A673 (cell line): ENCODE measurements around the gene PRKG1. TPM values are rescaled to one million over a fixed set of nuclear protein-coding genes. Genes with fewer than 3 reads are reported as not detected.

Source experiments
- BruUV-seq: library from RNA; stranded (reverse); fragments of 400-500 nt; replicated peaks from 2 replicates; lab custom pipeline; 2021; lab: Mats Ljungman, UMichigan
- CTCF ChIA-PET: fragments of 300-600 bp; sonication (Branson Sonifier 250); formaldehyde crosslinking; loops from one replicate; lab custom pipeline; 2022; ENCODE audit warnings: antibody characterized with exemption; lab: Charles Lee
- POLR2A ChIA-PET: fragments of 300-600 bp; sonication (Branson Sonifier 250); formaldehyde crosslinking; loops from one replicate; lab custom pipeline; 2022; ENCODE audit warnings: antibody characterized with exemption; ENCODE audit not compliant: low non-redundant PET; lab: Charles Lee
- DNase-seq: peaks from one replicate; pipeline ENCODE4 v3.0.0-alpha.2; 2015; ENCODE audit warnings: low spot score
- H3K27ac ChIP-seq: fragments of 200-600 bp; sonication (generic); 2 replicates; pipeline ENCODE4 v1.5.1; 2016; ENCODE audit warnings: mixed run types, low read depth, mild to moderate bottlenecking, mixed read lengths, antibody characterized with exemption, low read length; ENCODE audit not compliant: poor library complexity, severe bottlenecking
- H3K27me3 ChIP-seq: fragments of 200-600 bp; sonication (generic); replicated peaks from 2 replicates; pipeline ENCODE4 v1.6.1; 2017; ENCODE audit warnings: mixed run types, low read depth, mild to moderate bottlenecking, mixed read lengths, antibody characterized with exemption, low read length; ENCODE audit not compliant: insufficient read depth, poor library complexity
- H3K36me3 ChIP-seq: fragments of 200-600 bp; sonication (generic); 2 replicates; pipeline ENCODE4 v1.6.1; 2016; ENCODE audit warnings: mixed run types, mild to moderate bottlenecking, mixed read lengths, antibody characterized with exemption, low read length; ENCODE audit not compliant: insufficient read depth, poor library complexity, severe bottlenecking
- H3K4me1 ChIP-seq: fragments of 200-600 bp; sonication (generic); 2 replicates; pipeline ENCODE4 v1.6.1; 2017; ENCODE audit warnings: mixed run types, mild to moderate bottlenecking, mixed read lengths, antibody characterized with exemption, low read length; ENCODE audit not compliant: insufficient read depth, poor library complexity, severe bottlenecking
- H3K4me3 ChIP-seq: fragments of 200-600 bp; sonication (generic); 2 replicates; pipeline ENCODE4 v1.5.1; 2016; ENCODE audit warnings: low read depth, mixed run types, mild to moderate bottlenecking, mixed read lengths, low read length; ENCODE audit not compliant: poor library complexity, severe bottlenecking
- H3K9me3 ChIP-seq: fragments of 200-600 bp; sonication (generic); 2 replicates; pipeline ENCODE4 v1.6.1; 2016; ENCODE audit warnings: mixed run types, low read depth, mild to moderate bottlenecking, mixed read lengths, antibody characterized with exemption, low read length; ENCODE audit not compliant: poor library complexity, severe bottlenecking
- CTCF ChIP-seq: fragments of 300-800, 200-600 bp; sonication (generic); conservative IDR thresholded peaks from 2 replicates; pipeline ENCODE4 v1.5.1; 2017; ENCODE audit warnings: low read depth, mild to moderate bottlenecking, antibody characterized with exemption, low read length, moderate library complexity, mixed read lengths
- EZH2 ChIP-seq: fragments of 200-600 bp; sonication (generic); IDR thresholded peaks from 2 replicates; pipeline ENCODE4 v1.6.1; 2017; ENCODE audit warnings: borderline replicate concordance, low read depth, mild to moderate bottlenecking, mixed read lengths, antibody characterized with exemption, low read length; ENCODE audit not compliant: poor library complexity, severe bottlenecking
- intact Hi-C: fragments of 100-400 bp; cut with micrococcal nuclease; formaldehyde crosslinking; loops from one replicate; pipeline ENCODE4 v1.10.0; 2022; ENCODE audit not compliant: unreplicated experiment
- total RNA-seq: library from RNA; stranded (reverse); gene quantifications from 2 replicates; pipeline ENCODE4 v1.2.3, GENCODE V29; 2021

PRKG1 gene
- total RNA-seq, 1 experiment from 2014 or later: 0.58 TPM

GRCh38 chr10:52210161-52210560 is 1135.9 kb downstream of the PRKG1 start:
- TF ChIP-seq EZH2 (no peak), CTCF (no peak)
- BruUV-seq: no TSS peak
- no peaks in the 10 kb centered on the region for H3K4me1 ChIP-seq
- no peaks in the 10 kb centered on the region for H3K36me3 ChIP-seq
- no peak overlapping the region for H3K27ac ChIP-seq
- ChIA-PET CTCF (interaction anchor here (0.6 kb wide), 1 partner anchor 563 kb away, joined by 4 read pairs; no protein-coding TSS in a partner anchor), POLR2A (no interaction called here)
- no peak for DNase-seq
- no peaks in the 10 kb centered on the region for H3K27me3 ChIP-seq
- intact Hi-C loops: loop anchor here (10.0 kb wide), 1 partner anchor 245 kb away; no protein-coding TSS in a partner anchor
- no peaks in the 10 kb centered on the region for H3K9me3 ChIP-seq
- no peak overlapping the region for H3K4me3 ChIP-seq

- H3K27ac ChIP-seq: no peak overlapping the region
- TF ChIP-seq CTCF: no peak
- no peak for TF ChIP-seq EZH2
- no peak for DNase-seq
- no TSS peak for BruUV-seq
- intact Hi-C loops: loop anchor here (10.0 kb wide), 1 partner anchor 247 kb away; no protein-coding TSS in a partner anchor
- H3K36me3 ChIP-seq: no peaks in the 10 kb centered on the region
- H3K4me3 ChIP-seq: no peak overlapping the region
- CTCF ChIA-PET: no interaction called here
- no peaks in the 10 kb centered on the region for H3K27me3 ChIP-seq
- H3K4me1 ChIP-seq: peaks cover 12% of the 10 kb centered on the region
- POLR2A ChIA-PET: no interaction called here
- no peaks in the 10 kb centered on the region for H3K9me3 ChIP-seq
These were observed 1137.8 kb downstream of the PRKG1 start for GRCh38 chr10:52212062-52212461.

GRCh38 chr10:52212802-52213201 is 1138.5 kb downstream of the PRKG1 start:
- BruUV-seq: no TSS peak
- no peaks in the 10 kb centered on the region for H3K36me3 ChIP-seq
- H3K27me3 ChIP-seq: no peaks in the 10 kb centered on the region
- H3K27ac ChIP-seq: no peak overlapping the region
- DNase-seq: no peak
- no peaks in the 10 kb centered on the region for H3K9me3 ChIP-seq
- no peak overlapping the region for H3K4me3 ChIP-seq
- intact Hi-C loops: loop anchor here (10.0 kb wide), 1 partner anchor 248 kb away; no protein-coding TSS in a partner anchor
- TF ChIP-seq EZH2 (no peak), CTCF (no peak)
- ChIA-PET POLR2A (no interaction called here), CTCF (no interaction called here)
- peaks cover 18% of the 10 kb centered on the region for H3K4me1 ChIP-seq
